ENCODE results near the gene KCNN1.
A peak's percentile ranks its signal among the peaks of the same experiment; 100 is the strongest.

The KCNN1 gene

DNA sequence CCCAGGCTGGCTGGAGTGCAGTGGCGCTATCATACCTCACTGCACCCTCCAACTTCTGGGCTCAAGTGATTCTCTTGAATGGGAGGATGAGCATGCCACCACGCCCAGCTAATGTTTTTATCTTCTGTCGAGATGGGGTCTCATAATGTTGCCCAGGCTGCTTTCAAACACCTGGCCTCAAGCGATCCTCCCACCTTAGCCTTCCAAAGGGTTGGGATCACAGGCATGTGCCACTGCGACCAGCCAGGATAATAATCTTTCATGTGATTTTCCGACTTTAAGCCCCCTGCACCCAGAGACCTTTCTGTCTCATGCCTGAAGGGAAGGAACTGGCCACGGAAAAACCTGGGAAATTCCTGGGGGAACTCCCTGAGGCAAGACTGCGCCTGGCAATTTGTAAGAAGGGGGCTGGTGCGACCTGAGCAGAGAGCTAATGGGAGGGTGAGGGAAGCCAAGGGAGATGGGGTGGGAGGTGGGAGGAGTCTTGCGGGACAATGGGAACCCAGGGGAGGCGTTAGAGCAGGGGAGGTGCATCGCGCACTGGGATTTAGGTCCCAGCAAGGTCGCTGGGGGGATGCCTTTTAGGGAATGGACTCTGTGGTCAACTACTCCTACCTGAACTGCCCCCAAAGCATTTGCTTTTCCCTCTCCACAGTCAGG is 35.2 kb upstream of the KCNN1 start:
- no peaks in the 10 kb centered on the region for H3K27me3 ChIP-seq
- DNase-seq = peak; percentile 45

GRCh38 chr19:17932485-17933338 is 34.2 kb upstream of the KCNN1 start, which contains the start of gene CCDC124:
Gene CCDC124, plus strand, starts transcription at chr19:17933015. Its CDS starts 3,406 bp downstream, at chr19:17936421.
- H3K9me3 ChIP-seq = no peaks in the 10 kb centered on the region
- no peaks in the 10 kb centered on the region for H3K27me3 ChIP-seq
- no peaks in the 10 kb centered on the region; the same call in 1 of the 2 replicates for H3K36me3 ChIP-seq
- no peaks in the 10 kb centered on the region for H3K4me1 ChIP-seq
- H3K4me3 ChIP-seq (ENCODE audit: low read depth, low read length) = peak within 1 kb of the TSS; percentile 95
- TF ChIP-seq, protein P1, sequence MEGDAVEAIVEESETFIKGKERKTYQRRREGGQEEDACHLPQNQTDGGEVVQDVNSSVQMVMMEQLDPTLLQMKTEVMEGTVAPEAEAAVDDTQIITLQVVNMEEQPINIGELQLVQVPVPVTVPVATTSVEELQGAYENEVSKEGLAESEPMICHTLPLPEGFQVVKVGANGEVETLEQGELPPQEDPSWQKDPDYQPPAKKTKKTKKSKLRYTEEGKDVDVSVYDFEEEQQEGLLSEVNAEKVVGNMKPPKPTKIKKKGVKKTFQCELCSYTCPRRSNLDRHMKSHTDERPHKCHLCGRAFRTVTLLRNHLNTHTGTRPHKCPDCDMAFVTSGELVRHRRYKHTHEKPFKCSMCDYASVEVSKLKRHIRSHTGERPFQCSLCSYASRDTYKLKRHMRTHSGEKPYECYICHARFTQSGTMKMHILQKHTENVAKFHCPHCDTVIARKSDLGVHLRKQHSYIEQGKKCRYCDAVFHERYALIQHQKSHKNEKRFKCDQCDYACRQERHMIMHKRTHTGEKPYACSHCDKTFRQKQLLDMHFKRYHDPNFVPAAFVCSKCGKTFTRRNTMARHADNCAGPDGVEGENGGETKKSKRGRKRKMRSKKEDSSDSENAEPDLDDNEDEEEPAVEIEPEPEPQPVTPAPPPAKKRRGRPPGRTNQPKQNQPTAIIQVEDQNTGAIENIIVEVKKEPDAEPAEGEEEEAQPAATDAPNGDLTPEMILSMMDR (IDR thresholded peaks at IDR 0.05; ENCODE audit: low read depth, low read length) = peak; percentile 96
- DNase-seq = peak; percentile 94

More for the DNA sequence above, 35.2 kb upstream of the KCNN1 start:
- Histone ChIP-seq H3K4me3 (ENCODE audit: low read depth, low read length) (peak overlapping the region; percentile 95), H3K36me3 (no peaks in the 10 kb centered on the region; the same call in 1 of the 2 replicates), H3K9me3 (no peaks in the 10 kb centered on the region), H3K4me1 (no peaks in the 10 kb centered on the region)
- TF ChIP-seq, protein P1 (IDR thresholded peaks at IDR 0.05; ENCODE audit: low read depth, low read length) = no peak

GRCh38 chr19:17933414-17934129 is 33.3 kb upstream of the KCNN1 start:
- Histone ChIP-seq H3K4me1 (no peaks in the 10 kb centered on the region), H3K27me3 (no peaks in the 10 kb centered on the region), H3K36me3 (no peaks in the 10 kb centered on the region; the same call in 1 of the 2 replicates), H3K9me3 (no peaks in the 10 kb centered on the region), H3K4me3 (ENCODE audit: low read depth, low read length) (peak overlapping the region; percentile 95)
- TF ChIP-seq, protein P1 (IDR thresholded peaks at IDR 0.05; ENCODE audit: low read depth, low read length) = no peak
- DNase-seq = no peak

DNA sequence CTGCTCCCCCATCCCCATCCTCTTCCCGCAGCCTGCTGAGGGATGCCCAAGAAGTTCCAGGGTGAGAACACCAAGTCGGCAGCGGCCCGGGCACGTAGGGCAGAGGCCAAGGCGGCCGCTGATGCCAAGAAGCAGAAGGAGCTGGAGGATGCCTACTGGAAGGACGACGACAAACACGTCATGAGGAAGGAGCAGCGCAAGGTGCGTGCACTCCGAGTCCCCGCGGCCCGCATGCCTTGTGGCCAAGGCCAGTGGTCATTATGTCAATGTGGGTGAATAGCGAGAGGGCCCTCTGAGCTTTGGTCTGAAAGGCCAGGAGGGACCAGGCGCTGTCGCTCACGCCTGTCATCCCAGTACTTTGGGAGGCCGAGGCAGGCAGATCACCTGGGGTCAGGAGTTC is 30.5 kb upstream of the KCNN1 start:
- H3K4me1 ChIP-seq = no peaks in the 10 kb centered on the region
- no peaks in the 10 kb centered on the region for H3K27me3 ChIP-seq
- TF ChIP-seq, protein P1 (IDR thresholded peaks at IDR 0.05; ENCODE audit: low read depth, low read length) = no peak

DNA sequence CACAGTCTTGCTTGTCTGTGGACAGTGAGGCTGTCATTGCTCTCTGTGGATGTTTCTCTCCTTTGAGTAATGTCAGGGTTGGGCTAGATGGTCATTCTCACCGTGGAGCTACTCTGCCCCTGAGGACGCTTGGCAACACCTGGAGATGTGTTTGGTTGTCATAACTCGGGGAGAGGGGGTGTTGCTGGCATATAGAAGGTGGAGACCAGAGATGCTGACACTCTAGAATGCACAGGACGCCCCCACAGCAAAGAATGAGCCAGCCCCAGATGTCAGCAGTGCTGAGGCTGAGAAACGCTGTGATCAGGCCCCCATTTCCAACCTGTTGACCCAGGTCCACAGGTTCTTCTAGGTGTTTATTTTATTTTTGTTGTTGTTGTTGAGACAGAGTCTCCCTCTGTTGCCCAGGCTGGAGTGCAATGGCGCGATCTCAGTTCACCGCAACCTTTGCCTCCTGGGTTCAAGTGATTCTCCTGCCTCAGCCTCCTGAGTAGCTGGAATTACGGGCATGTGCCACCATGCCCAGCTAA is 29.5 kb upstream of the KCNN1 start:
- H3K4me1 ChIP-seq = no peaks in the 10 kb centered on the region
- peaks cover 10% of the 10 kb centered on the region for H3K36me3 ChIP-seq
- H3K9me3 ChIP-seq = no peaks in the 10 kb centered on the region
- no peaks in the 10 kb centered on the region for H3K27me3 ChIP-seq
- TF ChIP-seq, protein P1 (IDR thresholded peaks at IDR 0.05; ENCODE audit: low read depth, low read length) = no peak
- no peak overlapping the region for H3K4me3 ChIP-seq (ENCODE audit: low read depth, low read length)
- DNase-seq = no peak

More for the DNA sequence above, 30.5 kb upstream of the KCNN1 start:
- no peak for DNase-seq
- Histone ChIP-seq H3K9me3 (no peaks in the 10 kb centered on the region), H3K4me3 (ENCODE audit: low read depth, low read length) (no peak overlapping the region), H3K36me3 (peaks cover 9% of the 10 kb centered on the region)

All from BE2C (cell line).